ENCODE data around the gene INPP4B. TPM values are rescaled to one million over a fixed set of nuclear protein-coding genes. Genes with fewer than 3 reads are reported as not detected.

INPP4B gene
- total RNA-seq, 1 experiment from 2014 or later = 0.07 TPM

DNA sequence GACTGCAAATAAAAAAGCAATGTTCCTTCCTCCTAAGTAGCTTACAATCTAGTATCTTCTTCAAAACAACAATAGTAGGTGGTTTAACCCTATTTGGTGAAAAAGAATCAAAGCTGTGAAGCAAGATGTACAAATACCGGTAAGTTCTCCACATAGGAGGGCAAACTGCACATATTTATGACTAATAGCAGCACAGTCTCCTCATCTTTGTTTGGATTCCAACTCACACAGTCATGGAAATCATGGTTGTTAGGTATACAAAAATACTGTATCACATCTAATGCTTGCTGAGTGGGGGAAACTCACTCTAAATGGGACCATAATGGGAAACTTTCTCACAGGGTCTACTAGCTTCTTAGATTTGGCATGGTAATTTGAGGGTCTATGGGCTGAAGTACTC lies 597.2 kb downstream of the INPP4B start:
- no peaks in the 10 kb centered on the region for H3K4me1 Mint-ChIP-seq
- no peak overlapping the region for H2BK120ac ChIP-seq (ENCODE audit: low read depth, low read length, poor library complexity, severe bottlenecking)
- H2BK15ac ChIP-seq (ENCODE audit: low read depth, low read length) = no peak overlapping the region
- no peak overlapping the region for H4K8ac ChIP-seq (replicated peaks; ENCODE audit: insufficient read length, low read depth, low read length)
- H3K79me2 ChIP-seq (ENCODE audit: insufficient read depth, low read length) = no peaks in the 10 kb centered on the region
- H3K18ac ChIP-seq (ENCODE audit: insufficient read length, low read depth, low read length) = no peak overlapping the region
- DNase-seq = no peak
- H2BK5ac ChIP-seq (ENCODE audit: insufficient read length, low read length) = no peak overlapping the region
- peaks cover 8 to 11% of the 10 kb centered on the region in 2 experiments for H3K9me3 Mint-ChIP-seq
- peaks cover 6% of the 10 kb centered on the region for H3K9me3 ChIP-seq (ENCODE audit: control insufficient read depth, low read depth, low read length)
- WGBS (ENCODE audit: extremely low coverage, insufficient read length, low lambda C conversion rate) = no CpG with 5 or more reads among the region's 1 CpG
- peaks cover 0 to 8% (median 2%) of the 10 kb centered on the region in 3 experiments; a peak in 3 of 7 replicates for H3K36me3 Mint-ChIP-seq (ENCODE audit: insufficient read depth in 1 of 3, low read depth in 3 of 3)
- no peaks in the 10 kb centered on the region for H4K20me1 ChIP-seq (ENCODE audit: control insufficient read depth, insufficient read depth, insufficient read length)
- no peak overlapping the region for H3K14ac ChIP-seq (ENCODE audit: insufficient read depth, low read length)
- no peak overlapping the region for H3T11ph ChIP-seq (ENCODE audit: low read length)
- H3K79me1 ChIP-seq (ENCODE audit: insufficient read depth, low read depth, low read length, poor library complexity, severe bottlenecking) = no peaks in the 10 kb centered on the region
- H4K91ac ChIP-seq (ENCODE audit: insufficient read length, low read depth, low read length) = no peak overlapping the region
- no peak overlapping the region for H3K4ac ChIP-seq (ENCODE audit: low read depth, low read length)
- H3K23me2 ChIP-seq (ENCODE audit: insufficient read length, low read depth, low read length, poor library complexity, severe bottlenecking) = no peaks in the 10 kb centered on the region
- no peak overlapping the region for H3K9ac ChIP-seq (ENCODE audit: extremely low read depth, insufficient read length, low read length)
- no peak overlapping the region for H3K4me2 ChIP-seq (ENCODE audit: insufficient read depth, insufficient read length, low read length)
- no peak overlapping the region for H3K56ac ChIP-seq (ENCODE audit: insufficient read length, low read depth, low read length)
- no peak overlapping the region for H2AK5ac ChIP-seq (ENCODE audit: insufficient read length, low read length)
- H3K27ac ChIP-seq (ENCODE audit: insufficient read length, low read depth, low read length) = no peak overlapping the region
- H3K27me3 Mint-ChIP-seq (ENCODE audit: low read depth) = no peaks in the 10 kb centered on the region
- TF ChIP-seq, protein P1, sequence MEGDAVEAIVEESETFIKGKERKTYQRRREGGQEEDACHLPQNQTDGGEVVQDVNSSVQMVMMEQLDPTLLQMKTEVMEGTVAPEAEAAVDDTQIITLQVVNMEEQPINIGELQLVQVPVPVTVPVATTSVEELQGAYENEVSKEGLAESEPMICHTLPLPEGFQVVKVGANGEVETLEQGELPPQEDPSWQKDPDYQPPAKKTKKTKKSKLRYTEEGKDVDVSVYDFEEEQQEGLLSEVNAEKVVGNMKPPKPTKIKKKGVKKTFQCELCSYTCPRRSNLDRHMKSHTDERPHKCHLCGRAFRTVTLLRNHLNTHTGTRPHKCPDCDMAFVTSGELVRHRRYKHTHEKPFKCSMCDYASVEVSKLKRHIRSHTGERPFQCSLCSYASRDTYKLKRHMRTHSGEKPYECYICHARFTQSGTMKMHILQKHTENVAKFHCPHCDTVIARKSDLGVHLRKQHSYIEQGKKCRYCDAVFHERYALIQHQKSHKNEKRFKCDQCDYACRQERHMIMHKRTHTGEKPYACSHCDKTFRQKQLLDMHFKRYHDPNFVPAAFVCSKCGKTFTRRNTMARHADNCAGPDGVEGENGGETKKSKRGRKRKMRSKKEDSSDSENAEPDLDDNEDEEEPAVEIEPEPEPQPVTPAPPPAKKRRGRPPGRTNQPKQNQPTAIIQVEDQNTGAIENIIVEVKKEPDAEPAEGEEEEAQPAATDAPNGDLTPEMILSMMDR (conservative IDR thresholded peaks at IDR 0.05) = no peak
- H2BK12ac ChIP-seq (ENCODE audit: insufficient read length, low read depth, low read length) = no peak overlapping the region
- no peak overlapping the region for H3K4me3 Mint-ChIP-seq
- no peak overlapping the region for H2AFZ ChIP-seq (ENCODE audit: low read length)
- no peaks in the 10 kb centered on the region for H3K4me1 ChIP-seq (ENCODE audit: insufficient read depth, low read length)
- H2BK20ac ChIP-seq (ENCODE audit: low read depth, low read length, poor library complexity, severe bottlenecking) = no peak overlapping the region
- H3K27ac Mint-ChIP-seq = no peak overlapping the region
- H3K23ac ChIP-seq (ENCODE audit: insufficient read length, low read depth, low read length) = no peak overlapping the region
- H3K27me3 ChIP-seq (ENCODE audit: insufficient read depth, low read length) = no peaks in the 10 kb centered on the region
- no peak overlapping the region for H4K5ac ChIP-seq (ENCODE audit: insufficient read length, low read depth, low read length)

Data from H9 (cell line).